NCI-H510A treated with DMSO at 0.1 percent for 48 hours (cell line): Measurements from ENCODE around the gene BZW2.
"Not testable (repeated sequence)": the region's sequence is repeated elsewhere in the genome, so short reads cannot be mapped to it uniquely, and the experiment has no call there.

Source experiments
- DNase-seq: peaks from one replicate; lab custom pipeline; 2025; lab: John Stamatoyannopoulos, UW

Gene BZW2

DNA sequence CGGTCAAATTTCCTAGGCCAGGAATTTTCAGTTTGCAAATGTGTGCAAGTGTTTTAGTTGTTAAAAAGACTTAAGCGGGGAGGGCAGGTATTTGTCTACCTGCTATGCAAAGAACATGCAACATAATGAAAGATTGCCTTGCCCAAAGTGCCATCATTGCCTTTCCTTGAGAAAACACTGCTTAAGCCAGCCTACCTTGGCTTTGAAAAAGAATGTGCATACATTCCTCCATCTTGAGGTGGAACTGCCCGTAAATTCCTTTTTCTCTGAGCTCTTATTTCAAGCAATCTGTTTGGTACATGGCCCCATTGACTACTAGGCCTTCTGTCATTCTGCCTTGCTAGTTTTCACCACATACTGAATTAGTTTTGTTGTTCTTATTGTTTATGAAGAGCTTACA is 29.3 kb downstream of the BZW2 start:
- DNase-seq: no peak

DNA sequence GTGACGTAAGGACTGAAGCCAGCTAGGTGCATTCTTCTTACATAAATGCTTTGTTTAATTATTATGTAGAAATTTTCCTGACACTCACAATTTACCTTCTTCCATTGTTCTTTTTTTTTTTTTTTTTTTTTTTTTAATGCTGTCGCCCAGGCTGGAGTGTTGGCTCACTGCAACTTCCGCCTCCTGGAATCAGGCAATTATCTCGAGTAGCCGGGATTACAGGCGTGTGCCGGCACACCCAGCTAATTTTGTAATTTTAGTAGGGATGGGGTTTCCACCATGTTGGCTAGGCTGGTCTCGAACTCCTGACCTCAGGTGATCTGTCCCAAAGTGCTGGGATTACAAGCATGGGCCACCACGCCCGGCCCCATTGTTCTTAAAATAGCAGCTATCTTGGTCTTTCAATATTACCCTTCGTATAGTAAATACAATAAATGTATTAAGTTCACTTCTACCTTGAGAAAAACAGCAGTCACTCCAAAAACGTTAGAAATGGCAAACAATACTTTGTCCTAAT is 32.1 kb downstream of the BZW2 start:
- DNase-seq: no peak

DNA sequence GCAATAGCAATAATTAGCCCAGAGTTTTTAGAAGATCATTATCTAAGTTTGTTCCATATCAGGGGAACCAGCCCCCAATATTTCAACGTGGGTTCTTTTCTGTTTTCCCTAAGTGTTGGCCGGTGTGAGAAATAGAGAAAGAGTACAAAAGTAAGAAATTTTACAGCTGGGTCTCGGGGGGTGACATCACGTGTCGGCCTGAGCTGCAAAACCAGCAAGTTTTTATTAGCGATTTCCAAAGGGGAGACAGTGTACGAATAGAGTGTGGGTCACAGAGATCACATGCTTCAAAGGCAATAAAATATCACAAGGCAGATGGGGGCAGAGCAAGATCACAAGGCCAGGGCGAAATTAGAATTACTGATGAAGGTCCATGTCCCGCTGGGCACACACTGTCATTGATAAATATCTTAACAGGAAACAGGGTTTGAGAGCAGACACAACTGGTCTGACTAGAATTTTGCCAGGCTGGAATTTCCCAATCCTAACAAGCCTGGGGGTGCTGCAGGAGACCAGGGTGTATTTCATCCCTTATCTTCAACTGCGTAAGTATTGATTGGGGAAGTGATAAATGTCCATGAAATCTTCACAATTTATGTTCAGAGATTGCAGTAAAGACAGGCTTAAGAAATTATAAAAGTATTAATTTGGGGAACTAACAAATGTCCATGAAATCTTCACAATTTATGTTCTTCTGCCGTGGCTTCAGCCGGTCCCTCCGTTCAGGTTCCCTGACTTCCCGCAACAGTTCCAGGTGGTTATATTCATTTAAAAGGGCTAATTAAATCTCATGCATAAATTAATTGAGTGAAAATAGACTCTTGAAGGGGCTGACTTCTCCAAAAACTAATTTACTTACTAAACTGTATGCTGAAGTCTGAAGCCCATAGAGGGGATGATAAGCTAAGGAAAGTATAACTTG is 32.9 kb downstream of the BZW2 start:
- DNase-seq: not testable (repeated sequence)

DNA sequence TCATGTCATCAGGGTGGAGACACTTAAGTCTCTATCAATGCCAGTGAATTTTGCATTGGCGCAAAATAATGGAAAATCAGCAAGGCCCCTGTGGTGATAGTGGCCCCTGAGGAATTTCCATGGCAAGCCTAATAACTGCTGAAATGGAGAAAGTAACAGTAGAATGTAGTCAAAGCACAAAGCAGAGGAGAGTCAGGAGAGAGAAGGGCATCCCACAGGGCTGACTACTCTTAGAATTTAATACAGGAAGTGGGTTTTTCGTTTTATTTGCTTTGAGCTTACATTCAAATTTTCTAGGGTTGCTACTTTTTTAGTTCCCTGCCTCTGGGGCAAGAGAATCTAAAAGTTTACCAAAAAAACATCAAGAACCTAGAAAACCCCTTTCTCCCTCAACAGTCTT is 39.0 kb downstream of the BZW2 start:
- no peak for DNase-seq

DNA sequence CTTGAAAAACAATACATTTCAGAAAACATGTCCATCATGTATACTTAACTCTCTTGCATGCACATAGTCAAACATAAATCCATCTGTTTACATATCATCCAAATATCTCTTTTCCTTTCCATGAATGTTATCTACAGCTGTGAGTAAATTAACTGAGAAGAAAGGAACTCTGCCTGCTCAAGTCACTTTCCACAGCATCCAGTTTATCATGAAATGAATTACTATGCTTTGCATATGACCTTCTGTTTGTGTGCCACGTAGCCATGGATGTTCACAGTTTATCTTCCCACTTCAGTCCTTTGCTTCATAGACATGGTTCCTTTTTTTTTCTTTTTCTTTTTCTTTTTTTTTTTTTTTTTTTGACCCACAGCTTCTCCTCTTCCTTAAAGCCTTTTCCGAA is 39.6 kb downstream of the BZW2 start:
- DNase-seq: no peak

DNA sequence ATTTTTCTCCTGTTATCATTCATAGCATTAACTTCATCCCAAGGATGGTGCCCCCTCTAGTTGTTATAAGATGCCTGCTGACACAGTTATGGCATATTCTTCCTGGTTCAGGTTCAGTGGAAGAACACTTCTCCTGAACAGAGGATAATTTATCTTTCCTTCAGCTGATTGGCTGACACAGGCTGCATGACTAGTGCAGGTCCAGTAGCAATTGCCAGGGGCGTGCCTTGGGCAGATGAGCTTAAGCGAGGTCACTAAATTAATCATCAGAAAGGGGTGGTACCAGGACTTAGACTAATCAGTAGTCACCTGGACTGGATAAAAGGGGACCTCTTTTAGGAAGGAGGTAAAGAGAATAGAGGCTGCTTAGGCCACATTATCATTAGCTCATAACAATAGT is 42.3 kb downstream of the BZW2 start:
- DNase-seq: no peak

DNA sequence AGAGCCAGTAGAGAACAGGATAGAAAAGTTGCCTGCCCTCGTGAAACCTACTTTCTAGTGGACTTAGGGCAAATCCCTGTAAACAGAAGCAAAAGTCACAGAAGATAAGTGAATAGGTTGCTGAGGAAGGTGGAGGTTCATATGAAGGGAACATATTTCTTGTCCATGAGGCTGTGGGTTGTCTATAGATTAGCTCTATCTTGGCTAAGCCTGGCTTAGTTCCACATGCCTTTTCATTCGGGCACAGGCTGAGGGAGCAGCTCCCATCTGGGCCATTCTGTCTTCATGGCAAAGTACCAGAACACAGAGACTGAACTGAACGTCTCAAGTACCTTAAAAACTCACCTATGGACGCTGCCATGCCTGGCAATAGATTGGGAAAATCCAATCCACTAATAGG is 45.3 kb downstream of the BZW2 start:
- no peak for DNase-seq

DNA sequence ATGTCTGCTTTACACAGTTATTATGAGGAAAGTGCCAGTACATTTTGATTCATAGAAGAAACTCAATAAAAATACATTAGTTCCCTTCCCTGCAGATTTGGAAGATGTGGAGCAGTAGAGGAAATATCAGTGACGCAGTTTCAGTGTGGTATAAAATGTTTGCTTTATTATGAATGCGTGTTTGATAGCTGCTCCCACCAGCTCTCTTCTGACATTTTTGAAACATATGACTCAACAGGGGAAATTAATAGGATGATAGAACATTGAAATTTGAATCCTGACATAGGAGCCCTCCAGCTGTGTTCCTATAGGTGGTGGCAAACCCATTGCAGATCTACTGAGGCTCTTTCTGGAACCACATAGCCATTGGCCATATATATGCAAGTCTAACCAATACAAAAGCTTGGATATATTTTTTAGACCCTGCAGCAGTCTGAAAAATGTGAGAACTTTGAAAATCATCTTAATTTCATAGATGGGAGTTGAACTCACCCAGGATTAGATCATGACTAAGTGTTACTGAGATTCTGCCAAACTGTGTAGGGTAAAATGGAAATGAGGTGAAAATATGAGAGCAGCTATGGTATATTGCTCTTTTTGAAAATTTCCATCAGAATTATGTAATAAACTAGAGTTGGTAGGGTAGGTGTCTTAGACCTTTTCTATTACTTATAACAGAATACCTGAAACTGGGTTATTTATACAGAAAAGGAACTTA is 47.8 kb downstream of the BZW2 start:
- DNase-seq: no peak

DNA sequence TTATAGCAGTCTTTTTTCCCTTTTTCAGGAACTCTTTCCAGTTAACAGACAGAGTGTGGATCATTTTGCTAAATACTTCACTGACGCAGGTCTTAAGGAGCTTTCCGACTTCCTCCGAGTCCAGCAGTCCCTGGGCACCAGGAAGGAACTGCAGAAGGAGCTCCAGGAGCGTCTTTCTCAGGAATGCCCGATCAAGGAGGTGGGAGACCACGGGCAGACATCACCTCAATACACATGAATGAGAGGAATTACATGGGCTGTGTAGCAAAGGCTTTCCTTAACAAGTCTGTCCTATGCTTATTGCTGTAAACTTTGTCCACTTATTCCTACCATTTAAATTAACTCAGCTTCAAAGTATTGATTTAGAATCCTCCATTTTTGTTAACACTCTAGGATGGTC is 48.8 kb downstream of the BZW2 start:
- no peak for DNase-seq

DNA sequence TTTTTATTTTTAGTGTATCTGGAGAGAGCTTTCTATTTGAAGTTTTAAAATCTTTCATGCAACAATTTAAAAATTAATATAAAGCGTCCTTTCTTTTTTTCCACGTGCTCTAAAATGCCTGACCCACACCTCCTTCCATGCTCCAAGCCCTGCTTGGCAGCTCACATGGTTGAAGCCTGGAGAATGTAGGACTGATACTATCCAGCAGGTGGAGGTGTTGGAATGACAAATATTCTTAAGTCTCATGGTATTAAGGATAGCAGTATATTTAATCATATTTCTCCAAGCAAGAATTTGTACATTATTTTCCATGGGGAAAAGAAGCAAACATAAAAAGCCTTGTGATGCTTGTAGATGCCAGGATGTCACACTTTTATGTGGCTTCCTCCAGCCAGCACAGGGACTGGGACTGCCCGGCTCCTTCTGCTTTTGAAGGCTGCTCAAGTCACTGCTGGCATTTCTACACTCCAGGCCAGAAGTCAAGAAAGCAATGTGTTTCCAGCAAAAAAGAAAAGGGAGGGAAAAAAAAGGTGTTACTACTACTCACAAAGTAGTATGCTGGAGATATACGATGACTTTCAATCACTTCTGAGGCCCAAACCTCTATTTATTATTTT is 49.7 kb downstream of the BZW2 start:
- peak; percentile 17 for DNase-seq

DNA sequence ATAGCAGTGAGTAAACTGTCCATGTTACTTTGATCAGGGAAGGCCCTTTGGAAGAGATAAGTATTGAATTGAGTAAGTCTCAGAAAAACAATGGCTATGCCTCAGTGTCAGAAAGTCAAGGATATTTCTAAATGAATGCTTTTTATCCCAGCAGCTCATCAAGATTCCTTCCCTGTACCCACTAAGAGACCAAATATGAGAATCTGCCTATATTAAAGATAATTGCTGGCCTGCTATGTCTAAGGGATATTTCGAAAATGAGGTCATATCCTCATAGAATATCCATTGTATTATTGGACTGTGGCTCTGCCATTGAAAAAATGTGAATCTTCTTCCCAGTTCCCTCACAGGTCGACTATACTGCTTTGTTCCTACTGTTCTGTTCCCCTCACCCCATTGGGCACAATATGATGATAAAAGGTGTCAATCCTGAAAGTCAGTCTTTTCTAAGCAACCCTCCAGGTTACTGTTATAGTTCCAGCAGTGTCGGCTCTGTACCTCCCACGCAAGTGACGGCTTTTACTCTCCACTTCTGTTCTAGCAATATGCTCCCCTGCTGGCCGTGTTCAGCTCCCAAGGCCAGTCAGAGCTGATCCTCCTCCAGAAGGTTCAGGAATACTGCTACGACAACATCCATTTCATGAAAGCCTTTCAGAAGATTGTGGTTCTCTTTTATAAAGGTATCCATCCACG is 51.7 kb downstream of the BZW2 start:
- DNase-seq: no peak

DNA sequence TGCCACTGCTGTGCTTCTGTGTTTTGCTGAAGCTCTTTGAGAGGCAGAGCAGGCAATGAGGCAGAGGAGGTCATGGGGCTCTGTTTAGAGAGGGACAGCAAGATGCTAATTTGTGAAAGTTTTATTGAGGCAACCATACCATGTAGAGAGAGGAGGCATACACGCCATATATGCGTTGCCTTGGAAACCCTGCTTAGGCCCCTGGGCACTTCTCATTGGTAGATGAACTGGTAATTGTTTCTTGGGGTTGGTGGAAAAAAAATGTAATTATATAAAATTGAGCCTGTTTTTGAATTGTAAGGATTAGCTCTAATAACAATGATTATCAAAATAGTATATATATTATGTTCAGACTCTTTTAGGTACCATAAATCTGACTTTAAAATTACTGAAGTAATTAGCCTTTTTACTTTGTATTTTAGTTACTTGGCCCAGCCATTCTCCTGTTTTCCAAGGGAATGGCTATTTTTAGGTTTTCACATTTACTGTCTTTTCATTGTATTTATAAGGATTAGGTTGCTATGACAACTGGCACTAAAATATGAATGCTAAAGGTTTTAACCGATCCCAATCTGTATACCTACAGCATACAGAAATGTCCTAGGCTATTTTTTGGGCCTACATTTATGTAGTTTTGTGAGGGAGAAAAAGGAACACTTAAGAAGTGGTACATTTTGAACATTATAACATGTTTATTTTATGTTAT is 52.4 kb downstream of the BZW2 start:
- no peak for DNase-seq

DNA sequence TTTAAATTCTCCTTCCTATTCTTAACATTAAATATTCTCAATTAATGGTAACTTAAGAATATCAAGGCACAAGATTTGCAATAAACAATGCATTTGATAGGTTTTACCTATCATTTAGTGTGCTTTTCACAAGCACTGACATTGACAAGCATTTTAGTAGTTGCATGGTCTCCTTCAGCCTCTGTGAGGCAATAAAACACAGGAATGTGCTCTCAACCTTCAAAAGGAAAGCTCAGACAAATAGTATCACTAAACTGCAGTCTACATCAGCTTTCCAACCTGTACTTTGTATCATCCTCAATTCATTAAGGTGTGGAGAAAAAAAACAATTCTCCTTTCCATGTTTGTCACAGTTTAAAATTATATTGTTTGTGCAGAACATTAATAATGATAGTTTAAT is 56.5 kb downstream of the BZW2 start:
- DNase-seq: no peak

DNA sequence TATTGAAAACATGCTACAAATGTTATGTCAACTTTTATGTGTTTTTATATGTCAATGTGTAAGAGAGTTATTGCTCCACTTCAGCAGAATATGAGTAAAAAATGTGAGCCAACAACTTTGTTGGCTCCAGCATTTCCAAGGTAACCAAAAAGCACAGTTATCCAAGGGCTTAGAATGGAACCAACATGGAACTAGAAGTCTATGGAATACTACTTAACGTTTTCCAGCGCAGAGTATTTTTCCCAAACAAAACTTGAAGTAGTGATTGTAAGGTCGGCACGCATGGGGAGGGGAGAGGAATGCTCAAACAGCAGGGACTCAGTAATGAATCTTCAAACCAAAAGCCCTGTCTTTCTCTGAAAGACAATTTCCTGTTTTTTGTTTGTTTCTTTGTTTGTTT is 62.5 kb downstream of the BZW2 start:
- DNase-seq: no peak

DNA sequence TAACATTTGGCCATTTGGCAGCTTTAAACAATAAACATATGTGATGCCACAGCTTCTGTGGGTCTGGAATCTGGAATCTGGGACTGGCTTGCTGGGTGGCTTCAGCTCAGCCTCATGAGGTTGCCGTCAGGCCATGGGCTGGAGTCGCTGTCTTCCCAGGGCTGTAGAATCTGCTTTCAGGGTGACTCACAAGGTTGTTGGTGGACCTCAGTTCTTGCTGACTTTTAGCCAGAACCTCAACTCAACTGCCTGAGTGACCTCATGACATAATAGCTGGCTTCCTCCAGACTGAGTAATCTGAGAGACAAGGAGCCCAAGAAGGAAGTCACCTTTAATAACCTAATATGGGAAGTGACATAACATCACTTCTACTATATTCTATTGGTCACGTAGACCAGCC is 63.0 kb downstream of the BZW2 start:
- DNase-seq: no peak

DNA sequence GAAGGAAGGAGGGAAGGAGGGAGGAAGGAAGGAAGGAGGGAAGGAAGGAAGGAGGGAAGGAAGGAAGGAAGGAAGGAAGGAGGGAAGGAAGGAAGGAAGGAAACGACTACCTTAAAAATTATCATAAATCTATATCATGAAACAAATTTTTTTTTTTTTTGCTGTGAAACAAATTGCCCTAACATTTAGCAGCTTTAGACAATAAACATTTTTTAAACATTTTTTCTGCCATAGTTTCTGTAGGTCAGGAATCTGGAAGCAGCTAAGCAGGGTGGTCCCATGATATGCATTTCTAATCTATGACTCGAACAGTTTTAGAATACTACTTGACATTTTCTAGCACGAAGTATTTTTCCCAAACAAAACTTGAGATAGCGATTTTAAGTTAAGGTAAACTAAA is 64.7 kb downstream of the BZW2 start:
- DNase-seq: no peak

DNA sequence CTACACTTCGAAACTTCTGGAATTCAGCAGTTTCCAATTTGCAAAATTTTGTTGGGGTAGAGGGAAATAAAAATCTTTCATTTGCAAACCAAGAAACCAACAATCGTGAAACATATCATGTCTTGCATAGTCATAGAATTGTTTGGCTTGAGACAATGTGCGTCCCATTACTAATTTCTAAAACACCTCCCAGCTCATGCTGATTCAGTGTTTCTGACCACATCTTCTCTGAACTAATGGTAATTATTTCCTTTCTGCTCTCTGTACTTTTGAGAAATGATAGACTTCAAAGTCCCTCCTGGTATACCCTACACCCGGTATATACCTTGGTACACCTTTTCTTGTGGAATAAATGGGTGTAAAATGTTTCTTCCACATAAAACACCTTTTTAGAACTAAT is 65.7 kb downstream of the BZW2 start:
- no peak for DNase-seq

DNA sequence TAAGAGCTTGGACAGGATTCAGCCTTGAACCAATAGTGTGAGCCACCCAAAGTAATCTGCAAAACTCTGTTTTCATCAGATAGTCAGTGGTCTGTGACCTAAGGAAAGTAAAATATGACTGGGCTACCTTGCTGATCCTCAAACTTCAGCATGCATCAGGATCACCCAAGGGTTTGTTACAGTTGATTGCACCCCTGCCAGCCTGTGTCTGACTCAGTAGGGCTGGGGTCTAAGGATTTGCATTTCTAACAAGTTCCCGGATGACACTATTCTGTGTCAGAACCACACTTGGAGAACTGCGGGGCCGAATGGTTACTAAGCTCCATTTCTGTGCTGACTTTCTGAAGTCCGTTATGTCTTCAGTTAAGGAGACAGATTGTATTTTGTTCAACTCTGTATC is 66.9 kb downstream of the BZW2 start:
- no peak for DNase-seq

DNA sequence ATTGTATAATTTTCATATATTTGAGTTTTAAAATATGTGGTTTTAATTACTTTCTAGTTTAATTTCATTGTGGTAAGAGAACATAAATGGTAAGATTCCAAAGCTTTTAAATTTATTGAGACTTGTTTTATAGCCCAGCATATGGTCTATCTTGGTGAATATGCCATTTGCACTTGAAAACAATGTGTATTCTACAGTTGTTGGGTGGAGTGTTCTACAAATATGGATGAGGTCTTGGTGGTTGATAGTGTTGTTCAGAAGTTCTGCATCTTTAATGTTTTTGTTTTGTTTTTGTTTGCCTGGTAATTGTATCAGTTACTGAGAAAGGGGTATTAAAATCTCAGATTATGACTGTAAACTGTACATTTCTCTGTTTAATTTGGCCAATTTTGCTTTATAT is 69.9 kb downstream of the BZW2 start:
- no peak for DNase-seq

DNA sequence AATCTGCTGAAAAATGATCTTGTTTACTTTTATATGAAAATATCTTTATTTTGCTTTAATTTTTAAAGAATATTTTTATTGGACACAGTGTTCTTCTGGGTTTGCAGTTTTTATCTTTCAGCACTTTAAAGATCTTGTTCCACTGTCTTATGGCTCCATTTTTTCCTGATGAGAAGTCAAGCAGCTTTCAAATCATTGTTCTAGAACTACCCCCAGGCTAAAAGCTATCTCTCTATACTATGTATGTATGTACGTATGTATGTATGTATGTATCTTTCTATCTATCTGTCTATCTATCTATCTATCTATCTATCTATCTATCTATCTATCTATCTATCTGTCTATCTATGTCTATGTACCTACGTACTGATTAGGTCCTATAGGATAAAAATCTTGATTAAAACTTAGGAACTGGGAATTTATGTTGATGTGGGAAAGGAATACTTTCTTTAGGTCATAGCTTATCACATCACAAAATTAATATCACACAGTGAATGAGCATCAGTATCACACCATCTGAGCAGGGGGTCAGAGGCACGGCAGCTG is 72.2 kb downstream of the BZW2 start:
- DNase-seq: no peak

DNA sequence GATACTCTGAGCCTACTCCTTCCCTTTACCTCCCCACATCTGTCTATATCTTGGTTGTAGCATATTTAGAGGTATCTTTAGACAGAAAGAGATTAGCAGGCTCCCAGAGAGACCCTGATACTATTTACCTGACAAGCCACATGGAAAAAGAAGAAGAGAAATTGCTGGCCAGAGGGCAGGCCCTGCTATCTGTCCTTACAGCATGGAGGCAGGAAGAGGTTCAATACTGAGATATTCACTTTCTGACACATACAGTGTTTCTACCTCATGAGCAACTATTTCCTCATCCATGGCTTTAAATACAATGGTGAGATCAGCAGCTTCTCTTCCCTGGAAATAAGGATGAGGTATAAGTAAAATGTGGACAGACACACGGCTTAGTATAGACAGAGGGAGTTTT is 73.7 kb downstream of the BZW2 start:
- no peak for DNase-seq
